HCEC 1CT (cell line): ENCODE data around the gene FOSL1.

Experiments used
- DNase-seq: peaks from one replicate; pipeline ENCODE4 v3.0.0-alpha.2; 2017

Gene FOSL1

GRCh38 chr11:65861533-65862183 lies 38.5 kb downstream of the FOSL1 start:
- DNase-seq, result no peak

GRCh38 chr11:65861165-65861505 lies 39.1 kb downstream of the FOSL1 start:
- DNase-seq, result no peak

GRCh38 chr11:65860278-65861164 lies 39.7 kb downstream of the FOSL1 start, which contains the start of gene MUS81:
Gene MUS81, plus strand, starts transcription at chr11:65860433. Its CDS starts 321 bp downstream, at chr11:65860754.
- peak; percentile 97 for DNase-seq

GRCh38 chr11:65859812-65860277 lies 40.3 kb downstream of the FOSL1 start:
- DNase-seq, result peak; percentile 56

GRCh38 chr11:65859095-65859811 lies 40.9 kb downstream of the FOSL1 start:
- peak; percentile 100 for DNase-seq

- no peak for DNase-seq
Observed at GRCh38 chr11:65858681-65859087, 41.5 kb downstream of the FOSL1 start.

- DNase-seq, result peak; percentile 99
Observed at GRCh38 chr11:65857853-65858680, 42.1 kb downstream of the FOSL1 start, which contains the start of gene CFL1. Gene CFL1, minus strand, starts transcription at chr11:65858180. Its CDS starts 81 bp downstream, at chr11:65858099.

- DNase-seq, result peak; percentile 46
Observed at GRCh38 chr11:65857500-65857852, 42.7 kb downstream of the FOSL1 start.

- DNase-seq, result peak; percentile 66
Observed at GRCh38 chr11:65856689-65857499, 43.3 kb downstream of the FOSL1 start.

- no peak for DNase-seq
Observed at GRCh38 chr11:65855927-65856363, 44.2 kb downstream of the FOSL1 start.

- no peak for DNase-seq
Observed at GRCh38 chr11:65854852-65855837, 45.0 kb downstream of the FOSL1 start.

- no peak for DNase-seq
Observed at GRCh38 chr11:65854161-65854592, 46.0 kb downstream of the FOSL1 start.

- DNase-seq, result peak; percentile 34
Observed at GRCh38 chr11:65853246-65853979, 46.8 kb downstream of the FOSL1 start.

GRCh38 chr11:65852508-65853245 lies 47.5 kb downstream of the FOSL1 start:
- no peak for DNase-seq

GRCh38 chr11:65851811-65852507 lies 48.2 kb downstream of the FOSL1 start:
- peak; percentile 32 for DNase-seq

GRCh38 chr11:65851083-65851579 lies 49.1 kb downstream of the FOSL1 start:
- peak; percentile 34 for DNase-seq

- DNase-seq, result peak; percentile 30
Observed at GRCh38 chr11:65850217-65851082, 49.7 kb downstream of the FOSL1 start.
